IPS DF 6.9 (cell line): ENCODE measurements around the gene MTFP1.
"Not testable (repeated sequence)": the region's sequence is repeated elsewhere in the genome, so short reads cannot be mapped to it uniquely, and the experiment has no call there.

ENCODE experiments used
- DNase-seq: peaks from one replicate; pipeline ENCODE4 v3.0.0-alpha.2; 2013; ENCODE audit warnings: low read depth, low spot score
- H3K27ac ChIP-seq: one replicate; pipeline ENCODE4 v1.5.1; 2013; ENCODE audit warnings: low read length, control low read depth
- H3K27me3 ChIP-seq: 2 replicates; pipeline ENCODE4 v1.6.1; 2013; ENCODE audit warnings: mild to moderate bottlenecking, low read length; ENCODE audit not compliant: control insufficient read depth, insufficient read depth
- H3K36me3 ChIP-seq: 2 replicates; pipeline ENCODE4 v1.6.1; 2013; ENCODE audit warnings: low read length; ENCODE audit not compliant: control insufficient read depth, insufficient read depth
- H3K4me1 ChIP-seq: 2 replicates; pipeline ENCODE4 v1.6.1; 2013; ENCODE audit warnings: low read length; ENCODE audit not compliant: control insufficient read depth, insufficient read depth
- H3K4me3 ChIP-seq: 2 replicates; pipeline ENCODE4 v1.5.1; 2013; ENCODE audit warnings: mild to moderate bottlenecking, low read length
- H3K9me3 ChIP-seq: 2 replicates; pipeline ENCODE4 v1.6.1; 2013; ENCODE audit warnings: low read length, inconsistent platforms; ENCODE audit not compliant: control insufficient read depth, insufficient read depth
- WGBS: extraction: QIAGEN DNeasy Blood & Tissue Kit; methylation state at CpG from one replicate; pipeline ENCODE4 v1.1.7; 2013; ENCODE audit warnings: mixed read lengths, missing lambda C conversion rate; ENCODE audit not compliant: insufficient read length, insufficient coverage; 5-methylcytosine and 5-hydroxymethylcytosine counted together

MTFP1 gene

GRCh38 chr22:30392661-30393321 lies 32.8 kb upstream of the MTFP1 start:
- H3K4me3 ChIP-seq = no peak overlapping the region
- no CpG with 5 or more reads among the region's 9 CpGs for WGBS
- DNase-seq = no peak
- H3K27me3 ChIP-seq = peaks cover 2% of the 10 kb centered on the region; the same call in 1 of the 2 replicates
- H3K9me3 ChIP-seq = no peaks in the 10 kb centered on the region
- H3K36me3 ChIP-seq = no peaks in the 10 kb centered on the region
- H3K4me1 ChIP-seq = peaks cover 1% of the 10 kb centered on the region; the same call in 1 of the 2 replicates
- H3K27ac ChIP-seq = no peak overlapping the region

- Histone ChIP-seq H3K9me3 (no peaks in the 10 kb centered on the region), H3K4me3 (no peak overlapping the region), H3K36me3 (no peaks in the 10 kb centered on the region), H3K27me3 (peaks cover 2% of the 10 kb centered on the region; the same call in 1 of the 2 replicates), H3K4me1 (peaks cover 3% of the 10 kb centered on the region), H3K27ac (no peak overlapping the region)
- no CpG with 5 or more reads among the region's 7 CpGs for WGBS
- no peak for DNase-seq
These were observed 32.3 kb upstream of the MTFP1 start for GRCh38 chr22:30393322-30393680.

- Histone ChIP-seq H3K9me3 (no peaks in the 10 kb centered on the region), H3K4me3 (no peak overlapping the region), H3K27me3 (peaks cover 2% of the 10 kb centered on the region; the same call in 1 of the 2 replicates), H3K27ac (no peak overlapping the region), H3K36me3 (no peaks in the 10 kb centered on the region), H3K4me1 (peaks cover 4% of the 10 kb centered on the region)
- no CpG with 5 or more reads among the region's 3 CpGs for WGBS
- no peak for DNase-seq
These were observed 31.7 kb upstream of the MTFP1 start for GRCh38 chr22:30393885-30394284.

GRCh38 chr22:30396871-30397655 lies 28.5 kb upstream of the MTFP1 start, which contains the start of gene SEC14L2:
TSS of gene SEC14L2 (plus strand) at chr22:30397018. CDS start at chr22:30397117, 99 bp downstream.
- Histone ChIP-seq H3K36me3 (no peaks in the 10 kb centered on the region), H3K4me3 (peak within 1 kb of the TSS; percentile 59), H3K9me3 (no peaks in the 10 kb centered on the region), H3K27me3 (peaks cover 2% of the 10 kb centered on the region; the same call in 1 of the 2 replicates), H3K27ac (no peak within 1 kb of the TSS), H3K4me1 (peaks cover 4% of the 10 kb centered on the region)
- DNase-seq = no peak
- WGBS = no CpG with 5 or more reads among the region's 56 CpGs

- no peak overlapping the region for H3K27ac ChIP-seq
- peak overlapping the region; percentile 59; the same call in 1 of the 2 replicates for H3K4me3 ChIP-seq
- DNase-seq = no peak
- no CpG with 5 or more reads among the region's 11 CpGs for whole genome bisulfite sequencing
- no peaks in the 10 kb centered on the region for H3K36me3 ChIP-seq
- peaks cover 2% of the 10 kb centered on the region; the same call in 1 of the 2 replicates for H3K27me3 ChIP-seq
- H3K9me3 ChIP-seq = no peaks in the 10 kb centered on the region
- H3K4me1 ChIP-seq = peaks cover 3% of the 10 kb centered on the region
These were observed 27.6 kb upstream of the MTFP1 start for GRCh38 chr22:30397656-30398635.

- Histone ChIP-seq H3K4me3 (no peak overlapping the region; the same call in 1 of the 2 replicates), H3K4me1 (peaks cover 3% of the 10 kb centered on the region), H3K36me3 (no peaks in the 10 kb centered on the region), H3K27ac (no peak overlapping the region), H3K27me3 (peaks cover 2% of the 10 kb centered on the region; the same call in 1 of the 2 replicates), H3K9me3 (no peaks in the 10 kb centered on the region)
- no peak for DNase-seq
- WGBS = no CpG with 5 or more reads among the region's 25 CpGs
These were observed 26.6 kb upstream of the MTFP1 start for GRCh38 chr22:30398685-30399680.

- Histone ChIP-seq H3K27me3 (peaks cover 2% of the 10 kb centered on the region; the same call in 1 of the 2 replicates), H3K36me3 (no peaks in the 10 kb centered on the region), H3K27ac (no peak overlapping the region), H3K4me1 (peaks cover 3% of the 10 kb centered on the region), H3K9me3 (no peaks in the 10 kb centered on the region), H3K4me3 (no peak overlapping the region)
- no peak for DNase-seq
- WGBS = no CpG with 5 or more reads among the region's 5 CpGs
These were observed 25.9 kb upstream of the MTFP1 start for GRCh38 chr22:30399718-30400117.

- no CpG with 5 or more reads among the region's 1 CpG for WGBS
- DNase-seq = no peak
- no peak overlapping the region for H3K27ac ChIP-seq
- no peaks in the 10 kb centered on the region for H3K36me3 ChIP-seq
- H3K4me1 ChIP-seq = peaks cover 3% of the 10 kb centered on the region
- H3K27me3 ChIP-seq = peaks cover 2% of the 10 kb centered on the region; the same call in 1 of the 2 replicates
- H3K9me3 ChIP-seq = no peaks in the 10 kb centered on the region
- H3K4me3 ChIP-seq = no peak overlapping the region
These were observed 25.4 kb upstream of the MTFP1 start for GRCh38 chr22:30400159-30400558.

GRCh38 chr22:30401024-30401423 lies 24.5 kb upstream of the MTFP1 start:
- not testable (repeated sequence) for DNase-seq, H3K27me3 ChIP-seq, H3K27ac ChIP-seq, H3K4me1 ChIP-seq, H3K9me3 ChIP-seq, H3K4me3 ChIP-seq, H3K36me3 ChIP-seq
- WGBS = no CpG with 5 or more reads among the region's 3 CpGs
